SU-DHL-6 (cell line): ENCODE results near the gene HIPK2.

Experiments used
- H2AFZ ChIP-seq: fragments of 200-600 bp; sonication (generic); 2 replicates; pipeline ENCODE4 v1.6.1; 2014; ENCODE audit warnings: low read depth, mild to moderate bottlenecking, moderate library complexity, mixed read lengths, antibody characterized with exemption, low read length; ENCODE audit not compliant: severe bottlenecking
- H3F3A ChIP-seq: fragments of 200-600 bp; shearing (Covaris generic); 2 replicates; pipeline ENCODE4 v1.6.0; 2016; ENCODE audit warnings: antibody characterized with exemption, mild to moderate bottlenecking; ENCODE audit not compliant: insufficient read depth
- H3K27ac ChIP-seq: fragments of 200-600 bp; sonication (generic); 2 replicates; pipeline ENCODE4 v1.5.1; 2016; ENCODE audit warnings: low read depth, mild to moderate bottlenecking, low read length, moderate library complexity, mixed read lengths
- H3K27me3 ChIP-seq: fragments of 200-600 bp; sonication (generic), shearing (Covaris generic); 2 replicates; pipeline ENCODE4 v1.6.0; 2014; ENCODE audit warnings: mild to moderate bottlenecking, low read length
- H3K36me3 ChIP-seq: fragments of 200-600 bp; sonication (generic); 2 replicates; pipeline ENCODE4 v1.6.1; 2014; ENCODE audit warnings: mild to moderate bottlenecking, low read length, mixed read lengths
- H3K4me2 ChIP-seq: fragments of 300-600, 200-600 bp; shearing (Covaris generic), sonication (generic); 2 replicates; pipeline ENCODE4 v1.6.0; 2014; ENCODE audit warnings: low read length, low read depth, mild to moderate bottlenecking; ENCODE audit not compliant: poor library complexity, severe bottlenecking
- H3K4me3 ChIP-seq: fragments of 200-600 bp; sonication (generic); 2 replicates; pipeline ENCODE4 v1.5.1; 2014; ENCODE audit warnings: antibody characterized with exemption, low read length, mild to moderate bottlenecking, mixed read lengths; ENCODE audit not compliant: insufficient read depth, poor library complexity, severe bottlenecking
- H3K79me2 ChIP-seq: fragments of 200-600 bp; sonication (generic); 2 replicates; pipeline ENCODE4 v1.6.1; 2014; ENCODE audit warnings: mild to moderate bottlenecking, low read length, moderate library complexity; ENCODE audit not compliant: insufficient read depth
- H3K9ac ChIP-seq: fragments of 200-600 bp; sonication (generic); 2 replicates; pipeline ENCODE4 v1.7.0; 2014; ENCODE audit warnings: mild to moderate bottlenecking, low read length
- H3K9me2 ChIP-seq: fragments of 200-600 bp; sonication (generic); replicated peaks from 2 replicates; pipeline ENCODE4 v1.6.1; 2014; ENCODE audit warnings: low read length; ENCODE audit not compliant: insufficient read depth
- H3K9me3 ChIP-seq: fragments of 200-600 bp; sonication (generic); 2 replicates; pipeline ENCODE4 v1.6.1; 2014; ENCODE audit warnings: low read length, mixed read lengths; ENCODE audit not compliant: insufficient read depth
- H4K20me1 ChIP-seq: fragments of 200-600 bp; sonication (generic); 2 replicates; pipeline ENCODE4 v1.6.1; 2014; ENCODE audit warnings: low read depth, mild to moderate bottlenecking, antibody characterized with exemption, low read length, moderate library complexity, mixed read lengths
- EZH2phosphoT487 ChIP-seq: fragments of 200-600 bp; sonication (generic), shearing (Covaris generic); conservative IDR thresholded peaks from 2 replicates; pipeline ENCODE4 v1.6.1; 2018; ENCODE audit warnings: mild to moderate bottlenecking, antibody characterized with exemption, low read length, moderate library complexity, mixed read lengths
- TF ChIP-seq, protein P1 (sequence below): fragments of 200-600 bp; sonication (generic); IDR thresholded peaks from one replicate; pipeline ENCODE4 v1.5.1; 2017; ENCODE audit warnings: antibody characterized with exemption, mild to moderate bottlenecking, low read length, moderate library complexity; ENCODE audit not compliant: insufficient read depth, poor library complexity, severe bottlenecking

Gene HIPK2

GRCh38 chr7:139731802-139732470 lies 45.9 kb downstream of the HIPK2 start:
- Histone ChIP-seq H3K79me2 (no peaks in the 10 kb centered on the region), H3K27ac (no peak overlapping the region)

GRCh38 chr7:139730746-139731612 lies 46.8 kb downstream of the HIPK2 start:
- H3K9me3 ChIP-seq: no peaks in the 10 kb centered on the region
- no peak for TF ChIP-seq EZH2phosphoT487
- TF ChIP-seq, protein P1, sequence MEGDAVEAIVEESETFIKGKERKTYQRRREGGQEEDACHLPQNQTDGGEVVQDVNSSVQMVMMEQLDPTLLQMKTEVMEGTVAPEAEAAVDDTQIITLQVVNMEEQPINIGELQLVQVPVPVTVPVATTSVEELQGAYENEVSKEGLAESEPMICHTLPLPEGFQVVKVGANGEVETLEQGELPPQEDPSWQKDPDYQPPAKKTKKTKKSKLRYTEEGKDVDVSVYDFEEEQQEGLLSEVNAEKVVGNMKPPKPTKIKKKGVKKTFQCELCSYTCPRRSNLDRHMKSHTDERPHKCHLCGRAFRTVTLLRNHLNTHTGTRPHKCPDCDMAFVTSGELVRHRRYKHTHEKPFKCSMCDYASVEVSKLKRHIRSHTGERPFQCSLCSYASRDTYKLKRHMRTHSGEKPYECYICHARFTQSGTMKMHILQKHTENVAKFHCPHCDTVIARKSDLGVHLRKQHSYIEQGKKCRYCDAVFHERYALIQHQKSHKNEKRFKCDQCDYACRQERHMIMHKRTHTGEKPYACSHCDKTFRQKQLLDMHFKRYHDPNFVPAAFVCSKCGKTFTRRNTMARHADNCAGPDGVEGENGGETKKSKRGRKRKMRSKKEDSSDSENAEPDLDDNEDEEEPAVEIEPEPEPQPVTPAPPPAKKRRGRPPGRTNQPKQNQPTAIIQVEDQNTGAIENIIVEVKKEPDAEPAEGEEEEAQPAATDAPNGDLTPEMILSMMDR: no peak
- no peak overlapping the region for H3K4me3 ChIP-seq
- no peaks in the 10 kb centered on the region for H3K79me2 ChIP-seq
- H3K36me3 ChIP-seq: no peaks in the 10 kb centered on the region
- H4K20me1 ChIP-seq: no peaks in the 10 kb centered on the region
- no peaks in the 10 kb centered on the region for H3K27me3 ChIP-seq
- no peak overlapping the region for H3K27ac ChIP-seq
- H3K9me2 ChIP-seq: no peaks in the 10 kb centered on the region
- H3K4me2 ChIP-seq: no peak overlapping the region
- no peak overlapping the region for H2AFZ ChIP-seq
- H3F3A ChIP-seq: no peaks in the 10 kb centered on the region
- no peak overlapping the region for H3K9ac ChIP-seq

More at GRCh38 chr7:139731802-139732470, 45.9 kb downstream of the HIPK2 start:
- H3K36me3 ChIP-seq: no peaks in the 10 kb centered on the region
- H3K27me3 ChIP-seq: no peaks in the 10 kb centered on the region
- TF ChIP-seq, protein P1: no peak
- TF ChIP-seq EZH2phosphoT487: no peak
- H3K4me3 ChIP-seq: no peak overlapping the region
- H3F3A ChIP-seq: no peaks in the 10 kb centered on the region
- H3K9me3 ChIP-seq: no peaks in the 10 kb centered on the region
- H2AFZ ChIP-seq: no peak overlapping the region
- no peak overlapping the region for H3K9ac ChIP-seq
- H3K9me2 ChIP-seq: no peaks in the 10 kb centered on the region
- H3K4me2 ChIP-seq: no peak overlapping the region
- no peaks in the 10 kb centered on the region for H4K20me1 ChIP-seq

DNA sequence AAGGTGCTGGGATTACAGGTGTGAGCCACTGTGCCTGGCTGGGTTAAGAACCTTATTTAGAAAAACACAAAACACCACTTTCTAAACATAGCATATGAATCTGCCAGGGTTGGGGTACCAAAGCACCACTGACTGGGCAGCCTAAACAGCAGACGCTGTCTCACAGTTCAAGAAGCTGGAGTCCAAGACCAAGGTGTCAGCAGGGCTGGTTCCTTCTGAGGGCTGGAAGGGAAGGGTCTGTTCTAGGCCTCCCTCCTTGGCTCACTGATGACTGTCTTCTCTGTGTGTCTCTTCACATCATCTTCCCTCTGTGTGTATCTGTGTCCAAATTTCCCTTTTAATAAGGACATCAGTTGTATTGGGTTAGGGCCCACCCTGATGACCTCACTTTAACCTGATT lies 49.6 kb downstream of the HIPK2 start:
- Histone ChIP-seq H3K9me2 (no peaks in the 10 kb centered on the region), H3K9me3 (no peaks in the 10 kb centered on the region), H3K4me2 (no peak overlapping the region), H3K36me3 (no peaks in the 10 kb centered on the region), H2AFZ (no peak overlapping the region), H3K9ac (no peak overlapping the region), H4K20me1 (no peaks in the 10 kb centered on the region), H3K27ac (no peak overlapping the region), H3K27me3 (no peaks in the 10 kb centered on the region), H3F3A (no peaks in the 10 kb centered on the region), H3K79me2 (no peaks in the 10 kb centered on the region), H3K4me3 (no peak overlapping the region)
- TF ChIP-seq, protein P1: no peak
- no peak for TF ChIP-seq EZH2phosphoT487
